Endothelial cell of umbilical vein (primary cell): ENCODE data around the gene KRT82.

Experiments used
- EZH2 ChIP-seq: IDR thresholded peaks from 2 replicates; pipeline ENCODE4 v1.6.1; 2012; ENCODE audit warnings: borderline replicate concordance, low read depth, mild to moderate bottlenecking, moderate library complexity, low read length, inconsistent platforms; ENCODE audit not compliant: severe bottlenecking
- GATA2 ChIP-seq: IDR thresholded peaks from 2 replicates; pipeline ENCODE4 v1.7.0; 2011; ENCODE audit warnings: low read depth, mild to moderate bottlenecking, moderate library complexity, mixed read lengths, low read length; ENCODE audit not compliant: insufficient read length, insufficient read depth
- JUN ChIP-seq: IDR thresholded peaks from 2 replicates; pipeline ENCODE4 v1.6.1; 2011; ENCODE audit warnings: borderline replicate concordance, low read depth; ENCODE audit not compliant: insufficient read length, insufficient read depth
- MYC ChIP-seq: IDR thresholded peaks from one replicate; pipeline ENCODE4 v1.6.1; 2011; ENCODE audit warnings: mild to moderate bottlenecking, low read depth, low read length
- POLR2A ChIP-seq: IDR thresholded peaks from 2 replicates; pipeline ENCODE4 v1.6.1; 2012; ENCODE audit warnings: low read depth, mild to moderate bottlenecking, control low read depth, low read length
- POLR2AphosphoS5 ChIP-seq: IDR thresholded peaks from 2 replicates; pipeline ENCODE4 v1.6.1; 2012; ENCODE audit warnings: low read depth, mild to moderate bottlenecking, control low read depth, low read length, moderate library complexity; ENCODE audit not compliant: insufficient read depth
- TF ChIP-seq, protein P1 (sequence below), 2 donors: IDR thresholded peaks; 1 replicate in 1 of 2; 2 replicates in 1 of 2; pipeline ENCODE4 v1.5.1; 2011; ENCODE audit warnings: low read length in 2 of 2, mild to moderate bottlenecking in 2 of 2, moderate library complexity in 2 of 2, control low read depth in 1 of 2, inconsistent platforms in 1 of 2, low read depth in 1 of 2; ENCODE audit not compliant: insufficient read depth in 1 of 2; ENCODE audit errors: extremely low read depth in 1 of 2
- TF ChIP-seq, protein P2 (sequence below): IDR thresholded peaks from 2 replicates; pipeline ENCODE4 v1.6.1; 2011; ENCODE audit not compliant: insufficient read depth, insufficient read length

DNA sequence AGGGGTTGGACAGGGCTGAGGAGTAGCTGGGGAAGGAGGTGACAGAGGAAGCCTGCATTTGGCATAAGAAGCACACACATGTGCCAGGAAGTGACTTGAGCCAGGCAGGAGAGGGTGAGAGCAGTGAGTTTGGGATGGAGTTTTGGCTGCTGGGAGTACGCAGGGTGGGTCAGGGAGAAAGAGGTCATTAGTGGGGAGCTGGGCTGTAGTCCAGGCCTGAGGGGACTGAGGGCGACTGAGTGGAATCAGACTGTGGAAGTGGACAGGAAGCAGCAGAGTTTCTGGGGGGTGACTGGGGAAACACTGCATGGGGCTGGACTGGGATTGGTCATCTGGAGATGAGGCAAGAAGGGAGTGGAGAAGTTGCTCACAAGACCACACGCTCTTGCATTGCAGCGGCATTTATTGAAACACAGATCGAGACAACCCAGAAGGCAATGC, 46.5 kb downstream of the KRT82 start:
- TF ChIP-seq, protein P1, sequence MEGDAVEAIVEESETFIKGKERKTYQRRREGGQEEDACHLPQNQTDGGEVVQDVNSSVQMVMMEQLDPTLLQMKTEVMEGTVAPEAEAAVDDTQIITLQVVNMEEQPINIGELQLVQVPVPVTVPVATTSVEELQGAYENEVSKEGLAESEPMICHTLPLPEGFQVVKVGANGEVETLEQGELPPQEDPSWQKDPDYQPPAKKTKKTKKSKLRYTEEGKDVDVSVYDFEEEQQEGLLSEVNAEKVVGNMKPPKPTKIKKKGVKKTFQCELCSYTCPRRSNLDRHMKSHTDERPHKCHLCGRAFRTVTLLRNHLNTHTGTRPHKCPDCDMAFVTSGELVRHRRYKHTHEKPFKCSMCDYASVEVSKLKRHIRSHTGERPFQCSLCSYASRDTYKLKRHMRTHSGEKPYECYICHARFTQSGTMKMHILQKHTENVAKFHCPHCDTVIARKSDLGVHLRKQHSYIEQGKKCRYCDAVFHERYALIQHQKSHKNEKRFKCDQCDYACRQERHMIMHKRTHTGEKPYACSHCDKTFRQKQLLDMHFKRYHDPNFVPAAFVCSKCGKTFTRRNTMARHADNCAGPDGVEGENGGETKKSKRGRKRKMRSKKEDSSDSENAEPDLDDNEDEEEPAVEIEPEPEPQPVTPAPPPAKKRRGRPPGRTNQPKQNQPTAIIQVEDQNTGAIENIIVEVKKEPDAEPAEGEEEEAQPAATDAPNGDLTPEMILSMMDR (IDR thresholded peaks at IDR 0.05; ENCODE audit: extremely low read depth in 1 of 2, insufficient read depth in 1 of 2, low read depth in 1 of 2, low read length in 2 of 2) = no peak
- no peak for TF ChIP-seq POLR2A
- no peak for TF ChIP-seq POLR2AphosphoS5
- TF ChIP-seq MYC = no peak
- no peak for TF ChIP-seq EZH2
- no peak for TF ChIP-seq JUN
- TF ChIP-seq, protein P2, sequence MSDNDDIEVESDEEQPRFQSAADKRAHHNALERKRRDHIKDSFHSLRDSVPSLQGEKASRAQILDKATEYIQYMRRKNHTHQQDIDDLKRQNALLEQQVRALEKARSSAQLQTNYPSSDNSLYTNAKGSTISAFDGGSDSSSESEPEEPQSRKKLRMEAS = no peak
- TF ChIP-seq GATA2 = no peak
